Activated naive CD4-positive, alpha-beta T cell treated with anti-CD3 and anti-CD28 coated beads, Interleukin-2, amount 50 U/mL, for 24 hours (primary cell): ENCODE data around the gene ITGA11.

Experiments used
- H3K27ac Mint-ChIP-seq: one replicate; pipeline ENCODE4 v1.8.0; 2021; ENCODE audit warnings: mild to moderate bottlenecking, mixed read lengths
- H3K27me3 Mint-ChIP-seq: one replicate; pipeline ENCODE4 v1.8.0; 2021; ENCODE audit warnings: mixed read lengths
- H3K36me3 Mint-ChIP-seq: one replicate; pipeline ENCODE4 v1.8.0; 2021; ENCODE audit warnings: mixed read lengths
- H3K4me1 Mint-ChIP-seq: one replicate; pipeline ENCODE4 v1.8.0; 2021; ENCODE audit warnings: mixed read lengths
- H3K4me3 Mint-ChIP-seq: one replicate; pipeline ENCODE4 v1.8.0; 2021; ENCODE audit warnings: mild to moderate bottlenecking, mixed read lengths
- H3K9me3 Mint-ChIP-seq: one replicate; pipeline ENCODE4 v1.8.0; 2021; ENCODE audit warnings: mixed read lengths

The ITGA11 gene

DNA sequence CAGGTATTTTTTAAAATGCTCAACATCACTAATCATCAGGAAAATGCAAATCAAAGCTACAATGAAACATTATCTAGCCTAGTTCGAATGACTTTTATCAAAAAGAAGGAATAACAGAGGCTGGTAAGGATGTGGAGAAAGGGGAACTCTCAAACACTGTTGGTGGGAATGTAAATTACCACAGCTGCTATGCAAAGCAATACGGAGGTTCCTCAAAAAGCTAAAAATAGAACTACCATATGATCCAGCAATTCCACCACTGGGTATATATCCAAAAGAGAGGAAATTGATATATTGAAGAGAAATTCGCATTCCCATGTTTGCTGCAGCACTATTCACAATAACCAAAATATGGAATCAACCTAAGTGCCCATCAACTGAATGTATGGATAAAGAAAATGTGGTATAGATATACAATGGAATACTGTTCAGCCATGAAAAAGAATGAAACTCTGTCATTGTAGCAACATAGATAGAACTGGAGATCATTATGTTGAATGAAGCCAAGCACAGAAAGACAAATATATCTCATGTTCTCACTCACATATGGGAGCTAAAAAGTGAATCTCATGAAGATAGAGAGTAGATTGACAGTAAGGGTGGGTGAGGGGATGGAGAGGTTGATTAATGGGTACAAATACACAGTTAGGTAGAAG is 182.8 kb downstream of the ITGA11 start:
- H3K4me1 Mint-ChIP-seq, result no peaks in the 10 kb centered on the region
- H3K4me3 Mint-ChIP-seq, result no peak overlapping the region
- H3K27ac Mint-ChIP-seq, result no peak overlapping the region
- H3K36me3 Mint-ChIP-seq, result peaks cover 1% of the 10 kb centered on the region
- no peaks in the 10 kb centered on the region for H3K27me3 Mint-ChIP-seq
- H3K9me3 Mint-ChIP-seq, result peaks cover 7% of the 10 kb centered on the region
